B cell (primary cell): Measurements from ENCODE around the gene CAMTA1. TPM values are rescaled to one million over a fixed set of nuclear protein-coding genes. Genes with fewer than 3 reads are reported as not detected.

Experiments used
- ATAC-seq: fragments of 200-7000 bp; cut with Tn5 transposase; one replicate; pipeline ENCODE4 v1.10.0; 2021; ENCODE audit warnings: low read depth, mild to moderate bottlenecking, moderate number of reproducible peaks, moderate library complexity
- CTCF ChIA-PET: fragments of 350-600 bp; sonication (Branson Sonifier 250); formaldehyde crosslinking; loops from one replicate; lab custom pipeline; 2021; ENCODE audit warnings: antibody characterized with exemption, inconsistent platforms; lab: Charles Lee
- POLR2A ChIA-PET: fragments of 350-600 bp; sonication (Branson Sonifier 250); formaldehyde crosslinking; loops from one replicate; lab custom pipeline; 2021; ENCODE audit warnings: antibody characterized with exemption; lab: Charles Lee
- DNase-seq: peaks from one replicate; pipeline ENCODE4 v3.0.0; 2013
- H2AFZ ChIP-seq: 2 replicates; pipeline ENCODE4 v1.6.1; 2012; ENCODE audit warnings: mild to moderate bottlenecking, low read depth, low read length; ENCODE audit not compliant: insufficient read depth, poor library complexity, severe bottlenecking
- H3K27ac ChIP-seq, 2 donors: 1 replicate in 1 of 2; 2 replicates in 1 of 2; pipeline ENCODE4 v1.5.1; 2012 to 2013; ENCODE audit warnings: low read length in 2 of 2, mild to moderate bottlenecking in 2 of 2, moderate library complexity in 1 of 2
- H3K27me3 ChIP-seq, 4 experiments: fragments of 200-600 bp in 1 of 4; sonication (generic) in 1 of 4; replicated peaks in 1 of 4; 1 replicate in 2 of 4; 2 replicates in 2 of 4; pipeline versions ENCODE4 v1.6.1 to v1.7.0; 2013 to 2016; ENCODE audit warnings: low read length in 3 of 4, mild to moderate bottlenecking in 2 of 4, mixed read lengths in 1 of 4, moderate library complexity in 1 of 4; ENCODE audit not compliant: insufficient read depth in 4 of 4, control insufficient read depth in 3 of 4; ENCODE audit errors: control extremely low read depth in 1 of 4
- H3K36me3 ChIP-seq, 2 experiments: replicated peaks in 1 of 2; 1 replicate in 1 of 2; 2 replicates in 1 of 2; pipeline versions ENCODE4 v1.6.1 to v1.7.1; 2013; ENCODE audit warnings: low read length in 1 of 2; ENCODE audit not compliant: insufficient read depth in 2 of 2, control insufficient read depth in 1 of 2; ENCODE audit errors: control extremely low read depth in 1 of 2, extremely low read depth in 1 of 2
- H3K4me1 ChIP-seq, 2 donors: fragments of 200-600 bp in 1 of 2; sonication (generic) in 1 of 2; 1 replicate in 1 of 2; 2 replicates in 1 of 2; pipeline versions ENCODE4 v1.5.1 to v1.6.1; 2013 to 2017; ENCODE audit warnings: low read length in 2 of 2; ENCODE audit not compliant: control insufficient read depth in 2 of 2, insufficient read depth in 2 of 2
- H3K4me2 ChIP-seq: replicated peaks from 2 replicates; pipeline ENCODE3; 2012; ENCODE audit warnings: mild to moderate bottlenecking, low read depth, low read length; ENCODE audit not compliant: poor library complexity, severe bottlenecking
- H3K4me3 ChIP-seq, 5 experiments: fragments of 200-600 bp in 1 of 5; sonication (generic) in 1 of 5; 1 replicate in 3 of 5; 2 replicates in 2 of 5; pipeline versions ENCODE4 v1.5.1 to v1.7.0; 2011 to 2016; ENCODE audit warnings: low read length in 4 of 5, mild to moderate bottlenecking in 4 of 5, low read depth in 2 of 5, control low read depth in 1 of 5, moderate library complexity in 1 of 5; ENCODE audit not compliant: insufficient read depth in 1 of 5; ENCODE audit errors: control extremely low read depth in 1 of 5, extremely low read depth in 1 of 5
- H3K79me2 ChIP-seq: fragments of 200-600 bp; sonication (generic); one replicate; pipeline ENCODE4 v1.6.0; 2016; ENCODE audit warnings: low read length; ENCODE audit not compliant: control insufficient read depth, insufficient read depth
- H3K9ac ChIP-seq: fragments of 200-600 bp; sonication (generic); 2 replicates; pipeline ENCODE4 v1.6.1; 2017; ENCODE audit warnings: mild to moderate bottlenecking, low read length, moderate library complexity
- H3K9me3 ChIP-seq, 3 donors: one replicate each; pipeline versions ENCODE4 v1.6.1 to v1.7.1; 2013; ENCODE audit warnings: low read length in 2 of 3; ENCODE audit not compliant: control insufficient read depth in 2 of 3, insufficient read depth in 1 of 3; ENCODE audit errors: control extremely low read depth in 1 of 3
- H4K20me1 ChIP-seq: 2 replicates; pipeline ENCODE4 v1.6.0; 2012; ENCODE audit warnings: mild to moderate bottlenecking, low read length; ENCODE audit not compliant: insufficient read depth, control insufficient read depth, poor library complexity, severe bottlenecking
- H3K27ac Mint-ChIP-seq: one replicate; pipeline ENCODE4 v1.8.0; 2021; ENCODE audit warnings: mixed read lengths
- H3K27me3 Mint-ChIP-seq: one replicate; pipeline ENCODE4 v1.8.0; 2021; ENCODE audit warnings: mixed read lengths
- H3K4me1 Mint-ChIP-seq: one replicate; pipeline ENCODE4 v1.8.0; 2021; ENCODE audit warnings: mixed read lengths
- H3K4me3 Mint-ChIP-seq: one replicate; pipeline ENCODE4 v1.8.0; 2021; ENCODE audit warnings: mixed read lengths
- H3K9me3 Mint-ChIP-seq: one replicate; pipeline ENCODE4 v1.8.0; 2022; ENCODE audit warnings: mixed read lengths; ENCODE audit not compliant: insufficient read depth
- CTCF ChIP-seq: fragments of 200-600 bp; IDR thresholded peaks from one replicate; pipeline ENCODE4 v1.8.0; 2022; ENCODE audit warnings: antibody characterized with exemption, mild to moderate bottlenecking
- EZH2 ChIP-seq: IDR thresholded peaks from 2 replicates; pipeline ENCODE4 v1.6.1; 2012; ENCODE audit warnings: borderline replicate concordance, low read depth, mild to moderate bottlenecking, moderate library complexity, low read length; ENCODE audit not compliant: insufficient read depth, poor library complexity, severe bottlenecking
- WGBS: methylation state at CpG from one replicate; pipeline ENCODE4 v1.1.5; 2013; ENCODE audit warnings: missing lambda C conversion rate; ENCODE audit not compliant: insufficient coverage; 5-methylcytosine and 5-hydroxymethylcytosine counted together
- intact Hi-C: fragments of 100-400 bp; cut with micrococcal nuclease; formaldehyde crosslinking; loops from one replicate; pipeline ENCODE4 v1.10.0; 2022
- polyA plus RNA-seq: library from polyadenylated mRNA; depleted of rRNA; stranded (reverse); fragments of >200 nt; gene quantifications from 2 replicates; pipeline ENCODE4 v1.2.3, GENCODE V29; 2012
- total RNA-seq, 2 donors: library from RNA; stranded (reverse); fragments of 120-200 nt in 1 of 2; gene quantifications; 1 replicate in 1 of 2; 2 replicates in 1 of 2; pipeline versions ENCODE4 v1.2.3 to v1.2.4, GENCODE V29; 2013 to 2022

CAMTA1 gene
- total and polyA plus RNA-seq, 2 donors (not counting 1 experiment from before 2014, with no cell fraction given) = 42.2 to 45.7 TPM

- no peak for TF ChIP-seq EZH2
- no peak for TF ChIP-seq CTCF
- ATAC-seq = no peak
Measured at GRCh38 chr1:7376676-7377075, 591.4 kb downstream of the CAMTA1 start.

GRCh38 chr1:7378346-7379130, 593.3 kb downstream of the CAMTA1 start:
- ChIA-PET CTCF (no interaction called here), POLR2A (no interaction called here)
- H3K9me3 ChIP-seq = no peaks in the 10 kb centered on the region
- intact Hi-C loops = no loop called here
- TF ChIP-seq EZH2 (no peak), CTCF (no peak)
- no peak overlapping the region for H2AFZ ChIP-seq
- no peak overlapping the region for H3K9ac ChIP-seq
- 83% methylated on average over 10 of the region's 14 CpGs for WGBS
- H3K27me3 Mint-ChIP-seq = peaks cover 13% of the 10 kb centered on the region
- H3K4me3 ChIP-seq = no peak overlapping the region
- no peak for ATAC-seq
- H3K36me3 ChIP-seq = no peaks in the 10 kb centered on the region
- H3K4me1 Mint-ChIP-seq = no peaks in the 10 kb centered on the region
- peaks cover 3% of the 10 kb centered on the region for H3K9me3 Mint-ChIP-seq
- DNase-seq = no peak
- H3K27ac ChIP-seq = no peak overlapping the region
- H4K20me1 ChIP-seq = no peaks in the 10 kb centered on the region
- no peaks in the 10 kb centered on the region for H3K79me2 ChIP-seq
- H3K27ac Mint-ChIP-seq = no peak overlapping the region
- peaks cover 0 to 4% (median 0%) of the 10 kb centered on the region in 4 experiments for H3K27me3 ChIP-seq
- H3K4me3 Mint-ChIP-seq = no peak overlapping the region
- no peaks in the 10 kb centered on the region for H3K4me1 ChIP-seq
- H3K4me2 ChIP-seq = no peak overlapping the region

More at GRCh38 chr1:7376676-7377075, 591.4 kb downstream of the CAMTA1 start:
- no peak for DNase-seq
- 95% methylated on average over 4 of the region's 4 CpGs for WGBS
- Histone ChIP-seq H3K27ac (no peak overlapping the region), H3K9ac (no peak overlapping the region), H3K27me3 (peaks cover 0 to 4% (median 0%) of the 10 kb centered on the region in 4 experiments), H3K36me3 (no peaks in the 10 kb centered on the region), H3K79me2 (no peaks in the 10 kb centered on the region), H3K4me1 (no peaks in the 10 kb centered on the region), H3K4me2 (no peak overlapping the region), H3K4me3 (no peak overlapping the region), H4K20me1 (no peaks in the 10 kb centered on the region), H3K9me3 (no peaks in the 10 kb centered on the region), H2AFZ (no peak overlapping the region)
- CTCF ChIA-PET = no interaction called here
- H3K9me3 Mint-ChIP-seq = no peaks in the 10 kb centered on the region
- H3K4me3 Mint-ChIP-seq = no peak overlapping the region
- H3K27ac Mint-ChIP-seq = no peak overlapping the region
- peaks cover 13% of the 10 kb centered on the region for H3K27me3 Mint-ChIP-seq
- H3K4me1 Mint-ChIP-seq = no peaks in the 10 kb centered on the region
- intact Hi-C loops = no loop called here
- POLR2A ChIA-PET = no interaction called here
